GM18858 (cell line): ENCODE measurements around the gene RYR2.
"Not testable (repeated sequence)": the region's sequence is repeated elsewhere in the genome, so short reads cannot be mapped to it uniquely, and the experiment has no call there.

Experiments used
- ATAC-seq: cut with Tn5 transposase; IDR thresholded peaks from one replicate; pipeline ENCODE4 v1.9.1; 2021; ENCODE audit not compliant: unreplicated experiment

The RYR2 gene

GRCh38 chr1:237071641-237072420, 29.8 kb downstream of the RYR2 start:
- ATAC-seq, result no peak

GRCh38 chr1:237074371-237075117, 32.6 kb downstream of the RYR2 start:
- ATAC-seq, result no peak

GRCh38 chr1:237084341-237085077, 42.5 kb downstream of the RYR2 start:
- ATAC-seq, result no peak

DNA sequence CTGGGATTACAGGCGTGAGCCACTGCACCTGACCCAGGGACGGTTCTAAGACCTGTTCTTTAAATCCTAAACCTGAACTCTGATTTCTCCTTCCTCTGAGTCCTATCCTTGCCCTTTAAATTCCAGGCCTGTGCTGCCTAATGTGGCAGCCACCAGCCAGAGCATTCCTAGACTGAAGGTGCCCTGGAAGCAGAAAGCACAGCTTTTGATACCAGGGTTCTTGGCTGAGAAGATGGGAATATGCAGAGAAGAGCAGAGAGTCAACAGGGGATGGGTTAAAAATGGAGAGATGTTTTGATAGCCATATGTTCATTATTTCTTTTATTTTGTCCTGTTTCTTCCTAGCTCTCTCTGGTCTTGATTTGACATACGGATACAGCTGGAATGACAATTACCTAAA, 49.7 kb downstream of the RYR2 start:
- no peak for ATAC-seq

DNA sequence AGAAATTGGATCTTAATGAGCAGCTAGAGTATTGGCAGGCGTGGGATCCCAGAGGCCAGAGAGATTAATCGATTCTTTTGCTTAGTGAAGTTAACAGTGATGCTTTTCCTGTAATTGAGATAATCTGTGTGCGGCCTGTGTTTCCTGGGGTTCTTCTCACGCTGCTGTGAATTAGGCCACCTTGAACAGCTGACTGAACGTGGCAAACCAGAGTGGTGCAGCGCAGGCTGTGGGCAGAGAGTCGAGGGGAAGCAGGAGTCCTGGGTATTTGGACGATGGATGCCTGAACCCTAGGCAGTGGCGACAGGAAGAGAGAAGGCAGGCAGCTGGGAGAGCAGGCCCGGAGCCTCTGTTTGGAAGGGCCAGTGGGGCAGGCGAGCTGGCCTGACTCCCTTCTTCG, 51.7 kb downstream of the RYR2 start:
- no peak for ATAC-seq

DNA sequence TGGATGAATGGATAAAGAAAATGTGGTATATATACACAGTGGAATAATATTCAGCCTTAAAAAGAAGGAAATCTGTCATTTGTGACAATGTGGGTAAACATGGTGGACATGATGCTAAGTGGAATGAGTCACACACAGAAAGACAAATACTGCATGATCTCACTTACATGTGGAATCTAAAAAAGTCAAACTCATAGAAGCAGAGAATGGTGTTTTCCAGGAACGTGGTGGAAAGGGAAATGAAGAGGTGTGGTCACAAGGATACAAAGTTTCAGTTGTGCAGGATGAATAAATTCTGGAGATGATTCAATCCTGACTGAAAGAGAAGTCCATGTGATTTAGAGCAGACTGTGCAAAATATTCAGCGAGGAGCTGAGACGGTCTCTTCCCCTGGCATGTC, 56.6 kb downstream of the RYR2 start:
- ATAC-seq, result no peak

DNA sequence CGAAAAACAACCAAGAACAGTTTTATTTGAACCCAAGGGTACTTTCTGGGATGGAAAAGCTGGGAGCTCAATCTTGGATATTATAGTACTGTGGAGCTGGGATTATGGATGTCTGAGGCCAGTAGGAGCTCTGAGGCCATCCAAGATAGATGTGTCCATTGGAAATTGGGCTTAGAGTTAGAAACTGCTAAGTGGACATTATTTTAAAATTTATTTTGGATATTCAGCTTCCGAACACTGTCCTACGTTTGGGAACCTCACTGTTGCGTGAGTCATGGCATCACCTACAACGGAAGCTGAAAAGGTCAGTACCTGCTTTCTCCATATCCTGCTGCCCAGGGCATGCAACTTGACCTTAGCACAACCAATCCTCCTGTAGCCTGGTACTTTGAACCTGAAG, 61.0 kb downstream of the RYR2 start:
- ATAC-seq, result no peak

GRCh38 chr1:237104096-237104495, 62.1 kb downstream of the RYR2 start:
- ATAC-seq, result no peak

GRCh38 chr1:237105826-237106225, 63.8 kb downstream of the RYR2 start:
- ATAC-seq, result no peak

DNA sequence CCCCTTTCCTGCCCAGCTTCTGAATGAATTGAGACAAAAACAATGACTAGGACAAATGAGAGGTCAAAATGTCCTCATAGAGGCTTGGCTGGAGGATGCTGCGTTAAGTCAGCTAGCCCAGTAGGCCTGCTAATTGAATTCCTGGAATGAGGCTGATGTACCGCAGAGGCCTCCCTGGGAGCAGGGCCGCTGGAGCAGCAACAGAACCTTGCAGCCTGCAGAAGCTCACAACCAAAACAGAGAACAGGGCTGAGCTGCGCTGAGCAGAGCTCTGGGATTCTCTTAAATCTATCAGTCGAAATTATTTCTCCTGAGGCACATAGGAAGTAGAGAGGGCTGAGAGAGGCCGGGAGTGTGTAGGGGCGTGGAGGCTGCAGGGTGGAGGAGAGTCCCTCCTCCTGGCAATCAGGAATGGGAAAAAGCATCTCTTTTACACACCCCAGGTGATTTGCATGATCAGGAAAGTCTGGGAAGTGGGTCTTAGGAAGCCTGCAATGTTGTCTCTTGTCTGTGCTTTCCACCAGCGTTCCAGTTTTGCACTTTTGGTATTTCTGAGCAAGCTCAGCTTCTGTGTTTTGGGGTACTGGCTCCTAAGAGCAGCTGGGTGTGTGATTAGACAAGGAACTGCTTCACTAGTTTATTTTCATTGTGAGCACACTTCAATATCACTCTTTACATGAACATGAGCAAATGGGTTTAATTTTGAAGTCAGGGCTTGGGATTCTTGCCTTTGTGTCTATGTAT, 66.5 kb downstream of the RYR2 start:
- no peak for ATAC-seq

DNA sequence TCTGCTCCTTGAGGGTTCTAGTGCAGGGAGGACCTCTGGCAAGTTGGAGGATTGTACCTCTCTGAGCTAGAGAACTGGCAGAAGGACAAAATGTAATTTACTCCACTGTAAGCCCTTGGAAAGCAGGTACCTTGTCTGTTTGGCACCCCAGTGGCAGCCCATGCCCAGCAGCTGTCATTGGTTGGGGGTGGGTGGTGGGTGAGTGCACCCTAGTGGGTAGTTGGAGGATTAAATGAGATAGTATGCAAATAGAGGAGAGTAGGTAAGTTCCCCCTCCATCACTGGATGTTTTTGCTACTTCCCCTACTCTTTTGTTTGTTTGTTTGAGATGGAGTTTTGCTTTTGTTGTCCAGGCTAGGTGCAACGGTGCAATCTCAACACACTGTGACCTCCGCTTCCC, 69.8 kb downstream of the RYR2 start:
- no peak for ATAC-seq

DNA sequence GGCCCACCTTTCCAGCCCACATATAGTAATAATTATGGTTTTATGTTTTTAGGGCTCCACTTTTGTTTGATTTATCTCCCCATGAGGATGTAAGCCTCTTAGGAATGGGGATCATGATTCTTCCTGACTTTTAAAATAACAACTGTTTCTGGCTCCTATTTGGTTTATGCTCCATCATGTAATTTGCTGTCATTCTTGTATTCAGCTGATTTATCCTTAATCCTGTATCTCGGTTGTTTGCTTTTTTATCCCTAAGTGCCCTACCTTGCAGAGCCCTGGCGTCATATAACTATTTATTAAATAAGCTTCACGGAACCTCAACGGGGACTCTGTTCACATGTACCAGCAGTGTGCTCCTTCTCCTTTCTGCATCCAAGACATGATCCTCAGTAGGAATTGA, 70.7 kb downstream of the RYR2 start:
- no peak for ATAC-seq

- no peak for ATAC-seq
Observed at GRCh38 chr1:237115035-237115434, 73.1 kb downstream of the RYR2 start.

GRCh38 chr1:237119091-237119490, 77.1 kb downstream of the RYR2 start:
- ATAC-seq, result no peak

- no peak for ATAC-seq
Observed at GRCh38 chr1:237120683-237121082, 78.7 kb downstream of the RYR2 start.

GRCh38 chr1:237124856-237125462, 83.0 kb downstream of the RYR2 start:
- no peak for ATAC-seq

DNA sequence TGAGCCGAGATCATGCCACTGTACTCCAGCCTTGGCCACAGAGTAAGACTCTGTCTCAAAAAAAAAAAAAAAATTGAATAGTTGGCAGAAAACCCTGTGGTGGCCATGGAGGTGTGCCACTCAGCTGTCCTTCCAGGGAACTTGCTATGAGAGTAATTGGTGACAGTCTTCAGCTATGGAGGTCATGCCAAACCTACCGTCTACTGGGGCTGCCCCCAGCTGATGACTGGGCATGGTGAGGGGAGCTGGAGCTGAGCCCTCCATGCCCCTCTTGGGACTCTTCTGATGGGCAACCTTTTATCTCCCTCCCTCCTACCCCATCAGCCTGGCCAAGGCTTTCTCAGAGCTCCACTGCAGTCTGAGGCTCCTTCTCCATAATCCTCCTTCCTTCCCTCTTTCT, 84.2 kb downstream of the RYR2 start:
- ATAC-seq, result no peak

- not testable (repeated sequence) for ATAC-seq
Observed at GRCh38 chr1:237127301-237127700, 85.3 kb downstream of the RYR2 start.

DNA sequence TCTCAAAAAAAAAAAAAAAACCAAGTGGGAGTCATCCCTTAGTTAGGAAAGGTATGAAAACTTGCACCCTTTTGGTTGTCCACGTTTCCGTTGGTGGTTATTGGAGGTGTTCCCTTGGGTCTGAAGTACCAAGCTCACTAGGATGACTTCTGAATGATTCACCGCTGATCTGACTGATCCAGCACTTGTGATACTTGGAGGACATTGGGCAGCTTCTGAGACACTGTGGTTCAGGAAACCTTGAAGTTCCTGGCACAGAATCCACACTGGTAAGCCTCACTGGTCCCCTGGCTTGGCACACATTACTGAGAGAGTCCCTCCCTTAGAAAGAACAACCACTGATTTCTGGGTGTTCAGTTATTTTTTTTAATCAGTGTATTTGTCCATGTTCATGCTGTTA, 91.9 kb downstream of the RYR2 start:
- no peak for ATAC-seq

- ATAC-seq, result no peak
Observed at GRCh38 chr1:237134929-237135328, 92.9 kb downstream of the RYR2 start.

- no peak for ATAC-seq
Observed at GRCh38 chr1:237138551-237138950, 96.6 kb downstream of the RYR2 start.
